ENCODE results near the gene ITGB6.
"Not testable (repeated sequence)": the region's sequence is repeated elsewhere in the genome, so short reads cannot be mapped to it uniquely, and the experiment has no call there.

Gene ITGB6

GRCh38 chr2:160181146-160181836, 18.8 kb downstream of the ITGB6 start:
- peak; percentile 17 to 38 for DNase-seq

- DNase-seq, result not testable (repeated sequence)
Measured at GRCh38 chr2:160180690-160181089, 19.4 kb downstream of the ITGB6 start.

- no peak for DNase-seq
Measured at GRCh38 chr2:160180172-160180571, 19.9 kb downstream of the ITGB6 start.

GRCh38 chr2:160175169-160176134, 24.6 kb downstream of the ITGB6 start:
- DNase-seq, result no peak

- DNase-seq, result no peak
Measured at GRCh38 chr2:160174322-160174721, 25.8 kb downstream of the ITGB6 start.

GRCh38 chr2:160169988-160170387, 30.1 kb downstream of the ITGB6 start:
- no peak for DNase-seq

GRCh38 chr2:160169471-160169870, 30.6 kb downstream of the ITGB6 start:
- no peak for DNase-seq

- no peak for DNase-seq
Measured at GRCh38 chr2:160168878-160169277, 31.2 kb downstream of the ITGB6 start.

GRCh38 chr2:160167089-160167740, 32.9 kb downstream of the ITGB6 start:
- no peak for DNase-seq

GRCh38 chr2:160165996-160166395, 34.1 kb downstream of the ITGB6 start:
- DNase-seq, result no peak

- no peak for DNase-seq
Measured at GRCh38 chr2:160165081-160165480, 35.0 kb downstream of the ITGB6 start.

GRCh38 chr2:160157861-160158829, 41.9 kb downstream of the ITGB6 start:
- no peak for DNase-seq

GRCh38 chr2:160156665-160157064, 43.4 kb downstream of the ITGB6 start:
- no peak for DNase-seq

GRCh38 chr2:160156100-160156499, 44.0 kb downstream of the ITGB6 start:
- no peak for DNase-seq

GRCh38 chr2:160148419-160148818, 51.7 kb downstream of the ITGB6 start:
- not testable (repeated sequence) for DNase-seq

GRCh38 chr2:160145471-160145870, 54.6 kb downstream of the ITGB6 start:
- DNase-seq, result no peak

GRCh38 chr2:160144280-160144990, 55.6 kb downstream of the ITGB6 start:
- no peak for DNase-seq

- no peak for DNase-seq
Measured at GRCh38 chr2:160142472-160142871, 57.6 kb downstream of the ITGB6 start.

- no peak for DNase-seq
Measured at GRCh38 chr2:160141912-160142311, 58.2 kb downstream of the ITGB6 start.

- no peak for DNase-seq
Measured at GRCh38 chr2:160141419-160141818, 58.7 kb downstream of the ITGB6 start.

GRCh38 chr2:160140471-160140870, 59.6 kb downstream of the ITGB6 start:
- DNase-seq, result no peak

GRCh38 chr2:160139991-160140390, 60.1 kb downstream of the ITGB6 start:
- no peak for DNase-seq

Data from CD4-positive, alpha-beta T cell treated with Interferon alpha-2 for 1 hour (primary cell).